ENCODE results near the gene AZU1. TPM values are rescaled to one million over a fixed set of nuclear protein-coding genes. Genes with fewer than 3 reads are reported as not detected.

AZU1 gene
- total RNA-seq, 2 experiments from 2014 or later, result not detected

DNA sequence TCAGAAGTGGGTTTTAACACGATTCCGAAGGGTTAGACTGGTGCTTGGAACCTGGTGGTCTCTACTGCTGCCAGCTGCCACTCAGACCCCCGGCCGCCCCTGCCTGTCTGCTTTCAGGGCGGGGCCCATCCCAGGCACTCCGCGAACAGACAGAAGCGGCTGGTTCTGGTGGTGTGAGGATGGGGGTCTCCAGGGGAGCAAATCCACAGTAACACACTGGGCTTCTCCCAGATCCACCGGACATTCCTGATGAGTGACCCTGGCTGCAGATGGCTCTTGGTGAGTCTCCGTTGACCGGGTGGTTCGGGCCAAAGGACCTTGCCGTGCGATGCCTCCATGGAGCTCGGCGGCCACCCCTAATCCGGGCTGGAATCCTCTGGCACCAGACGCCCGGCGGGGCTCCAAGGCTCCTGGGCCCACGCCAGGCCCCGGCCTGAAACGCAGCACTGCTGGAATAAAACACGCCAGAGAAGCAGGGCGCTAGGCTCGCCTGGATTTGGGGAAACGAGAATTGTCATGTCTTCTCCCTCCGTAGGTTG, 32.5 kb upstream of the AZU1 start:
- peaks cover 10% of the 10 kb centered on the region for H3K4me1 Mint-ChIP-seq (ENCODE audit: low read depth)
- H3K27me3 Mint-ChIP-seq, result no peaks in the 10 kb centered on the region
- no peak overlapping the region for H3K27ac Mint-ChIP-seq
- ChIA-PET CTCF (no interaction called here), POLR2A (interaction anchor here (0.6 to 0.8 kb wide), 2 partner anchors 9 to 265 kb away, joined by 3 read pairs; no protein-coding TSS in a partner anchor)
- ATAC-seq, result no peak
- H3K36me3 Mint-ChIP-seq (ENCODE audit: low read depth), result peaks cover 22% of the 10 kb centered on the region
- H3K9me3 Mint-ChIP-seq, result no peaks in the 10 kb centered on the region
- H3K4me3 Mint-ChIP-seq, result no peak overlapping the region
- no peak for DNase-seq
- TF ChIP-seq, protein P1, sequence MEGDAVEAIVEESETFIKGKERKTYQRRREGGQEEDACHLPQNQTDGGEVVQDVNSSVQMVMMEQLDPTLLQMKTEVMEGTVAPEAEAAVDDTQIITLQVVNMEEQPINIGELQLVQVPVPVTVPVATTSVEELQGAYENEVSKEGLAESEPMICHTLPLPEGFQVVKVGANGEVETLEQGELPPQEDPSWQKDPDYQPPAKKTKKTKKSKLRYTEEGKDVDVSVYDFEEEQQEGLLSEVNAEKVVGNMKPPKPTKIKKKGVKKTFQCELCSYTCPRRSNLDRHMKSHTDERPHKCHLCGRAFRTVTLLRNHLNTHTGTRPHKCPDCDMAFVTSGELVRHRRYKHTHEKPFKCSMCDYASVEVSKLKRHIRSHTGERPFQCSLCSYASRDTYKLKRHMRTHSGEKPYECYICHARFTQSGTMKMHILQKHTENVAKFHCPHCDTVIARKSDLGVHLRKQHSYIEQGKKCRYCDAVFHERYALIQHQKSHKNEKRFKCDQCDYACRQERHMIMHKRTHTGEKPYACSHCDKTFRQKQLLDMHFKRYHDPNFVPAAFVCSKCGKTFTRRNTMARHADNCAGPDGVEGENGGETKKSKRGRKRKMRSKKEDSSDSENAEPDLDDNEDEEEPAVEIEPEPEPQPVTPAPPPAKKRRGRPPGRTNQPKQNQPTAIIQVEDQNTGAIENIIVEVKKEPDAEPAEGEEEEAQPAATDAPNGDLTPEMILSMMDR (IDR thresholded peaks at IDR 0.05), result no peak
- intact Hi-C loops (cut with micrococcal nuclease), result no loop called here

DNA sequence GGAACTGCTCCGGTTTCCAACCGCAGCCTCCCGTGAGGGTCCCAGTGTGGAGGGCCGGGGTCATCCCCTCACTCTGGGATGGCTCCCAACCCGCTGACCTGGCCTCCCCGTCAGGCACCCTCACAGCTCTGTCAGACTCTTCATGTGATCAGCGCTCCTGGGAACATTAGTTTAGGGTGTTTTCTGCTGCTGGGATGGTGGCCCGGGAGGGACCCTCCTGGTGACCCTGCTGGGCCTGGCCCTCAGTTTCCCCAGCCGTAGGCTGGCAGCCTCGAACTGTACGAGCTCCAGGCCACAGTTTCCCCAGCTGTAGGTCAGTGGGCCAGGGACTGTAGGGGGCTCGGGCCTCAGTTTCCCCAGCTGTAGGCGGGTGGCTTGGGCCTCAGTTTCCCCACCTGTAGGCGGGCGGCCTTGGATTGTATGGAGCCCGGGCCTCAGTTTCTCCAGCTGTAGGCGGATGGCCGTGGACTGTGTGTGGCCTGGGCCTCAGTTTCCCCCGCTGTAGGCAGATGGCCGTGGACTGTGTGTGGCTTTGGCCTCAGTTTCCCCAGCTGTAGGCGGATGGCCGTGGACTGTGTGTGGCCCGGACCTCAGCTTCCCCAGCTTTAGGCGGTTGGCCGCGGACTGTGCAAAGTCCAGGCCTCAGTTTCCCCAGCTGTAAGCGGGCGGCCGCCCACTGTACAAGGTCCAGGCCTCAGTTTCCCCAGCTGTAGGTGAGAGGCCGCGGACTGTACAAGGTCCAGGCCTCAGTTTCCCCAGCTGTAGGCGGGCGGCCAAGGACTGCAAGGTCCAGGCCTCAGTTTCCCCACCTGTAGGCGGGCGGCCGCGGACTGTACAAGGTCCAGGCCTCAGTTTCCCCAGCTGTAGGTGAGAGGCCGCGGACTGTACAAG, 31.7 kb upstream of the AZU1 start:
- Mint-ChIP-seq H3K9me3 (no peaks in the 10 kb centered on the region), H3K27me3 (no peaks in the 10 kb centered on the region), H3K36me3 (ENCODE audit: low read depth) (peaks cover 28% of the 10 kb centered on the region), H3K4me3 (peak overlapping the region; percentile 86), H3K27ac (no peak overlapping the region), H3K4me1 (ENCODE audit: low read depth) (peaks cover 16% of the 10 kb centered on the region)
- TF ChIP-seq, protein P1 (IDR thresholded peaks at IDR 0.05), result no peak
- CTCF ChIA-PET, result interaction anchor here (0.9 to 1.1 kb wide), 2 partner anchors 28 to 231 kb away, joined by 3 to 4 read pairs; partner anchors contain the start of gene CNN2
- ATAC-seq (no peak), DNase-seq (no peak)
- POLR2A ChIA-PET, result interaction anchor here (0.6 to 9.6 kb wide), 9 partner anchors 8 to 265 kb away, joined by 3 to 106 read pairs (median 3); no protein-coding TSS in a partner anchor
- intact Hi-C loops (cut with micrococcal nuclease), result no loop called here

DNA sequence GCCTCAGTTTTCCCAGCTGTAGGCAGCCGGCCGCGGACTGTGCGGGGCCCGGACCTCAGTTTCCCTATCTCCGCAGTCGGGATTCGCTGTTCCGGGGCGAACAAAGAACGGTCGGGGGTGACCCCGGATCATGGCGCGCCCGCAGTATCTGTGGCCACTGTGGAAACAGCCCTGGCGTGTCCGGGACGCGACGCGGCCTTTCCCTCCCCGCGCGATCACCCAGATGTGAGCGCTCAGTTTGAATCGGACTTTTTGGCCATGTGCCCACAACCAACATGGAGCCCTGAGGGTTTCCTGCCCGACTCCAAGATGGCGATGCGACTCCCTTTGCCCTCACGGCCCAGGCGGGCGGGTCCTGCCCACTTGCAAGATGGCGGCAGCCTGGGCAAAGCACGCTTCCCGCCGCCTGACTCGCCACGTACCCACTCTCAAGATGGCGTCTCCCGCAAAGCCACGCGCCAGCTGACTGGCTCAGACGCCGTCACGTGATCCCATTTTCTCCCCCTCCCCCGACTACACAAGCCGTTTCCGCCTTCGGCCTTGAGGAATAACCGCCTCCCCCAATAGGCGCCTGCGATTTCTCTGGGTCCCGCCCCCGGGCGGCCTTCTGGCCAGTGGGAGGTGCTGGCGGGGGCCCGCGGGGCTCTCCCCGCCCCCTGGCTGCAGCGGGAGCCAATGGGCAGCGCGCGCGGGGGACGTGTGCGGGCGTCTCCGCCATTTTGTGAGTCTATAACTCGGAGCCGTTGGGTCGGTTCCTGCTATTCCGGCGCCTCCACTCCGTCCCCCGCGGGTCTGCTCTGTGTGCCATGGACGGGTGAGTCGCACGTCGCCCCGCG, 30.7 kb upstream of the AZU1 start, which contains the start of gene PTBP1:
TSS of gene PTBP1 (plus strand) at position 761 of the 836 bp plus-strand sequence. CDS start at position 807, 46 bp downstream.
- Mint-ChIP-seq H3K36me3 (ENCODE audit: low read depth) (peaks cover 36% of the 10 kb centered on the region), H3K9me3 (no peaks in the 10 kb centered on the region), H3K4me3 (peak within 1 kb of the TSS; percentile 88), H3K27me3 (no peaks in the 10 kb centered on the region), H3K4me1 (ENCODE audit: low read depth) (peaks cover 23% of the 10 kb centered on the region), H3K27ac (peak within 1 kb of the TSS; percentile 90)
- TF ChIP-seq, protein P1 (IDR thresholded peaks at IDR 0.05), result no peak
- peak; percentile 87 for ATAC-seq
- intact Hi-C loops (cut with micrococcal nuclease), result no loop called here
- peak; percentile 100 for DNase-seq
- ChIA-PET POLR2A (interaction anchor here (0.6 to 9.6 kb wide), 7 partner anchors 12 to 188 kb away, joined by 3 to 106 read pairs (median 3); no protein-coding TSS in a partner anchor), CTCF (interaction anchor here (0.9 to 1.1 kb wide), 2 partner anchors 29 to 230 kb away, joined by 3 to 4 read pairs; partner anchors contain the start of gene CNN2)

DNA sequence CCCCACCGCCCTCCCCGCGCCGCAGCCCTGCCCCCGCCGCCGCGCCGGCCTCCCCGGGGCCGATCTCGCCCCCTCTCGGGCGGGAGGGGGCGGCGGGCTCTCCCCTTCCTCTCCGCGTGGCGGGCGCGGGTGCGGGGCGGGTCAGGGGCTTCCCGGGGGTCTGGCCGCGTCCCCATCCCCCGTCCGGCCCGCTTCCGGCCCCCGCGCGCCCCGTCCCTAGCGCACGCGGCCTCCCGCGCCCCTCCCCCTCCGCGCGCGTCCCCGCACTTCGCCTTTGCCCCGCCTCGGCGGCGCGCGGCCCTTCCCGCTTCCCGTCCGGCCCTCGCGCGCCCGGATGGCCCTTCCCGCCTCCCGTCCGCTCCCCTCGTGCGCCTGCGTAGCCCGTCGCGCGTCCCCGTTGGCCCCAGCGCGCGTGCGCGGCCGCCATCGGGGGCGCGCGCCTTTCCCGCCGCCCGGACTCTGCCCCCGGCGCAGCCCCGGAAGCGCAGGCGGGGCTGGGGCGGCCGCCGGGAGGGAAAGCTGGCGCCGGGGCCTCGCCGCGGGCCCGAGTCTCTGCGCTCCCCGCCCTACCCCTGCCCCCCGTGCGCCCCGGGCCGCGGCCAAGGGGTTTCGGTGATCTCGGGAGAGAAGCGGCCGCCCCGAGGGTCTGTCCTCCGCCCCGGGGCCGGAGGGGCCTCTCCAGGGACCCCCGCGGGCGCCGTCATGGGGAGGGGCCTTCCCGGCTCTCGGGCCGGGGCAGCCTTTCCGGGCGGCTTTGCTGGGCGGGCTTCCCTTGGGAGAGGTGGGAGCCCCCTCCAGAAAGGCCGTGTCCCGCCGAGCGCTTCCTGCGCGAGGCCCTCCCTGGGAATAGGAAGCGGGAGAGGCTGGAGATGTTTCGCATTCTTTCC, 29.9 kb upstream of the AZU1 start:
- Mint-ChIP-seq H3K4me1 (ENCODE audit: low read depth) (peaks cover 32% of the 10 kb centered on the region), H3K9me3 (no peaks in the 10 kb centered on the region), H3K36me3 (ENCODE audit: low read depth) (peaks cover 44% of the 10 kb centered on the region), H3K27me3 (no peaks in the 10 kb centered on the region), H3K27ac (peak overlapping the region; percentile 85), H3K4me3 (peak overlapping the region; percentile 88)
- peak; percentile 46 for ATAC-seq
- ChIA-PET CTCF (no interaction called here), POLR2A (interaction anchor here (0.6 to 9.6 kb wide), 6 partner anchors 11 to 136 kb away, joined by 3 to 106 read pairs (median 6); partner anchors contain the start of gene RNF126)
- TF ChIP-seq, protein P1 (IDR thresholded peaks at IDR 0.05), result no peak
- intact Hi-C loops (cut with micrococcal nuclease), result no loop called here
- peak; percentile 91 for DNase-seq

Measured in activated CD8-positive, alpha-beta T cell treated with anti-CD3 and anti-CD28 coated beads for 36 hours (primary cell).